ENCODE data around the gene HMCN1. TPM values are rescaled to one million over a fixed set of nuclear protein-coding genes. Genes with fewer than 3 reads are reported as not detected.

Gene HMCN1
- polyA plus RNA-seq, 1 of the 3 experiments (the other 2 are of a cell fraction), result 59.5 TPM

- Histone ChIP-seq H3K4me2 (no peak overlapping the region), H3K9me2 (no peaks in the 10 kb centered on the region), H3F3A (replicated peaks; ENCODE audit: insufficient read depth) (no peaks in the 10 kb centered on the region), H4K20me1 (ENCODE audit: insufficient read depth) (no peaks in the 10 kb centered on the region), H3K27me3 (ENCODE audit: insufficient read depth) (no peaks in the 10 kb centered on the region), H3K4me1 (ENCODE audit: control insufficient read depth in 1 of 2, insufficient read depth in 2 of 2, low read depth in 1 of 2, low read length in 1 of 2) (no peaks in the 10 kb centered on the region; a peak in 1 of 4 replicates), H3K9me3 (no peaks in the 10 kb centered on the region), H3K79me2 (ENCODE audit: insufficient read depth) (no peaks in the 10 kb centered on the region), H3K4me3 (ENCODE audit: low read depth in 2 of 2, low read length in 1 of 2) (no peak overlapping the region), H3K9ac (no peak overlapping the region), H3K36me3 (replicated peaks in 1 of 2; ENCODE audit: control insufficient read depth in 1 of 2, insufficient read depth in 2 of 2, low read length in 1 of 2) (no peaks in the 10 kb centered on the region), H2AFZ (ENCODE audit: low read depth) (no peak overlapping the region), H3K27ac (ENCODE audit: low read depth in 2 of 2, low read length in 1 of 2) (no peak overlapping the region)
- DNase-seq, result no peak
- POLR2A ChIA-PET, result no interaction called here
- CTCF ChIA-PET, result no interaction called here
- TF ChIP-seq CHD2 (IDR thresholded peaks at IDR 0.05; ENCODE audit: low read length, partially characterized antibody) (no peak), RXRA (IDR thresholded peaks at IDR 0.05; ENCODE audit: borderline replicate concordance, low read depth) (no peak), JUND (IDR thresholded peaks at IDR 0.05) (no peak), FOSL2 (IDR thresholded peaks at IDR 0.05; ENCODE audit: borderline replicate concordance, low read depth) (no peak), POLR2AphosphoS5 (IDR thresholded peaks at IDR 0.05; ENCODE audit: low read depth, low read length) (no peak), TCF12 (IDR thresholded peaks at IDR 0.05) (no peak), RFX5 (IDR thresholded peaks at IDR 0.05; ENCODE audit: low read length) (no peak), PBX3 (IDR thresholded peaks at IDR 0.05) (no peak), CTCF (IDR thresholded peaks at IDR 0.05) (no peak), FOXM1 (IDR thresholded peaks at IDR 0.05; ENCODE audit: low read depth) (no peak), EZH2phosphoT487 (IDR thresholded peaks at IDR 0.05; ENCODE audit: borderline replicate concordance, low read depth) (no peak), TEAD4 (IDR thresholded peaks at IDR 0.05; ENCODE audit: borderline replicate concordance, insufficient read depth) (no peak), GABPA (IDR thresholded peaks at IDR 0.05; ENCODE audit: low read depth) (no peak)
- TF ChIP-seq, protein P1, sequence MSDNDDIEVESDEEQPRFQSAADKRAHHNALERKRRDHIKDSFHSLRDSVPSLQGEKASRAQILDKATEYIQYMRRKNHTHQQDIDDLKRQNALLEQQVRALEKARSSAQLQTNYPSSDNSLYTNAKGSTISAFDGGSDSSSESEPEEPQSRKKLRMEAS (IDR thresholded peaks at IDR 0.05; ENCODE audit: low read depth), result no peak
- TF ChIP-seq, protein P2, sequence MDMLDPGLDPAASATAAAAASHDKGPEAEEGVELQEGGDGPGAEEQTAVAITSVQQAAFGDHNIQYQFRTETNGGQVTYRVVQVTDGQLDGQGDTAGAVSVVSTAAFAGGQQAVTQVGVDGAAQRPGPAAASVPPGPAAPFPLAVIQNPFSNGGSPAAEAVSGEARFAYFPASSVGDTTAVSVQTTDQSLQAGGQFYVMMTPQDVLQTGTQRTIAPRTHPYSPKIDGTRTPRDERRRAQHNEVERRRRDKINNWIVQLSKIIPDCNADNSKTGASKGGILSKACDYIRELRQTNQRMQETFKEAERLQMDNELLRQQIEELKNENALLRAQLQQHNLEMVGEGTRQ (IDR thresholded peaks at IDR 0.05; ENCODE audit: borderline replicate concordance, low read depth, low read length), result no peak
These were observed 85.6 kb downstream of the HMCN1 start for GRCh38 chr1:185819798-185820197.
